ENCODE measurements around the gene POU2AF2. TPM values are rescaled to one million over a fixed set of nuclear protein-coding genes. Genes with fewer than 3 reads are reported as not detected.

POU2AF2 gene
- total and polyA plus RNA-seq, 2 of the 8 experiments (the other 6 are each of a cell fraction or from before 2014, with no cell fraction given) = not detected

GRCh38 chr11:111285189-111286091, 39.9 kb downstream of the POU2AF2 start:
- Histone ChIP-seq H3K56ac (replicated peaks; ENCODE audit: insufficient read length, low read depth, low read length) (no peak overlapping the region), H3K4me3 (ENCODE audit: extremely low read depth in 1 of 4, insufficient read depth in 2 of 4, low read depth in 3 of 4, low read length in 4 of 4) (no peak overlapping the region), H4K91ac (replicated peaks; ENCODE audit: insufficient read length, low read length) (no peak overlapping the region), H2BK12ac (ENCODE audit: low read depth, low read length) (no peak overlapping the region), H3K79me1 (ENCODE audit: low read depth, low read length) (no peaks in the 10 kb centered on the region), H3K23me2 (ENCODE audit: low read depth, low read length) (no peaks in the 10 kb centered on the region), H3K14ac (ENCODE audit: insufficient read length) (no peak overlapping the region), H3K9me3 (ENCODE audit: insufficient read depth in 2 of 2, low read depth in 1 of 2, low read length in 1 of 2) (no peaks in the 10 kb centered on the region), H3K9ac (replicated peaks in 1 of 4; ENCODE audit: extremely low read depth in 1 of 4, low read depth in 3 of 4, low read length in 3 of 4) (no peak overlapping the region), H4K8ac (ENCODE audit: extremely low read depth, insufficient read depth, low read length) (no peak overlapping the region), H3K36me3 (ENCODE audit: control insufficient read depth in 2 of 4, insufficient read depth in 4 of 4, low read length in 3 of 4) (no peaks in the 10 kb centered on the region), H2BK15ac (ENCODE audit: low read length) (no peak overlapping the region), H2BK120ac (replicated peaks; ENCODE audit: low read depth, low read length) (no peak overlapping the region), H3K27ac (ENCODE audit: low read depth, low read length) (no peak overlapping the region), H3K4me1 (replicated peaks in 1 of 4; ENCODE audit: control insufficient read depth in 3 of 4, insufficient read depth in 4 of 4, low read length in 3 of 4) (peaks cover 0 to 3% (median 0%) of the 10 kb centered on the region in 4 experiments; a peak in 2 of 7 replicates), H4K5ac (ENCODE audit: insufficient read length, low read depth, low read length) (no peak overlapping the region), H2BK20ac (ENCODE audit: low read length) (no peak overlapping the region), H3K79me2 (ENCODE audit: control insufficient read depth in 1 of 2, insufficient read depth in 2 of 2, low read length in 2 of 2) (no peaks in the 10 kb centered on the region), H3K4me2 (ENCODE audit: insufficient read depth in 1 of 2, low read depth in 2 of 2, low read length in 2 of 2) (no peak overlapping the region), H3K4ac (replicated peaks; ENCODE audit: insufficient read length, low read depth, low read length) (no peak overlapping the region), H4K20me1 (replicated peaks in 1 of 2; ENCODE audit: control insufficient read depth in 1 of 2, insufficient read depth in 2 of 2, low read length in 2 of 2) (no peaks in the 10 kb centered on the region), H3K27me3 (replicated peaks in 1 of 4; ENCODE audit: control insufficient read depth in 3 of 4, extremely low read depth in 1 of 4, insufficient read depth in 3 of 4, low read length in 3 of 4) (no peaks in the 10 kb centered on the region), H3K18ac (ENCODE audit: extremely low read depth, low read length) (no peak overlapping the region), H2AK5ac (ENCODE audit: low read depth, low read length) (no peak overlapping the region), H2BK5ac (ENCODE audit: low read depth, low read length) (no peak overlapping the region), H3K23ac (ENCODE audit: insufficient read length) (no peak overlapping the region), H2AFZ (ENCODE audit: low read length) (no peak overlapping the region)
- no peak for DNase-seq (ENCODE audit: low read depth in 1 of 2, low spot score in 2 of 2)
- ChIA-PET POLR2A (ENCODE audit: partially characterized antibody) (no interaction called here), CTCF (ENCODE audit: partially characterized antibody) (interaction anchor here (0.6 to 16.7 kb wide), 13 partner anchors 11 to 624 kb away, joined by 3 to 484 read pairs (median 5); no protein-coding TSS in a partner anchor)
- no peak for FAIRE-seq
- WGBS, 2 experiments (ENCODE audit: extremely low coverage in 1 of 2, insufficient coverage in 1 of 2, insufficient read length in 1 of 2, insufficient replicate concordance in 2 of 2, low coverage in 1 of 2, low lambda C conversion rate in 2 of 2, missing lambda C conversion rate in 1 of 2) = 80% methylated on average over 18 of the region's 18 CpGs; no CpG with 5 or more reads in 1 of the 2 experiments
- TF ChIP-seq PHF8 (conservative IDR thresholded peaks at IDR 0.05; ENCODE audit: low read depth, low read length) = no peak
- TF ChIP-seq RNF2 (IDR thresholded peaks at IDR 0.05; ENCODE audit: borderline replicate concordance, low read depth, low read length, missing control alignments, poor library complexity, severe bottlenecking) = no peak
- TF ChIP-seq ASH2L (IDR thresholded peaks at IDR 0.05; ENCODE audit: low read length) = no peak
- TF ChIP-seq YY1 (IDR thresholded peaks at IDR 0.05; ENCODE audit: low read depth, low read length) = no peak
- no peak for TF ChIP-seq RXRA (IDR thresholded peaks at IDR 0.05; ENCODE audit: insufficient read depth, low read depth, low read length)
- TF ChIP-seq ATF3 (IDR thresholded peaks at IDR 0.05; ENCODE audit: insufficient read depth, low read depth, low read length) = no peak
- TF ChIP-seq CEBPB (IDR thresholded peaks at IDR 0.05; ENCODE audit: low read depth, low read length) = no peak
- no peak for TF ChIP-seq CBX8 (IDR thresholded peaks at IDR 0.05; ENCODE audit: borderline replicate concordance, low read depth, low read length)
- no peak for TF ChIP-seq TCF12 (IDR thresholded peaks at IDR 0.05; ENCODE audit: low read depth, low read length)
- no peak for TF ChIP-seq SRF (IDR thresholded peaks at IDR 0.05; ENCODE audit: low read depth, low read length)

Data from H1 (cell line).